ENCODE data around the gene VRK3.
"Not testable (repeated sequence)": the region's sequence is repeated elsewhere in the genome, so short reads cannot be mapped to it uniquely, and the experiment has no call there.

Gene VRK3

GRCh38 chr19:49958144-49958543 is 67.0 kb downstream of the VRK3 start:
- not testable (repeated sequence) for H3K4me3 ChIP-seq (ENCODE audit: low read depth, low read length)

- no peak overlapping the region for H3K4me3 ChIP-seq (ENCODE audit: low read depth, low read length)
Measured at GRCh38 chr19:49957262-49957915, 67.8 kb downstream of the VRK3 start.

GRCh38 chr19:49956115-49956495 is 69.1 kb downstream of the VRK3 start:
- H3K4me3 ChIP-seq (ENCODE audit: low read depth, low read length): no peak overlapping the region

- no peak overlapping the region for H3K4me3 ChIP-seq (ENCODE audit: low read depth, low read length)
Measured at GRCh38 chr19:49954933-49955332, 70.2 kb downstream of the VRK3 start.

GRCh38 chr19:49954092-49954829 is 70.9 kb downstream of the VRK3 start:
- no peak overlapping the region for H3K4me3 ChIP-seq (ENCODE audit: low read depth, low read length)

GRCh38 chr19:49953416-49953815 is 71.8 kb downstream of the VRK3 start:
- H3K4me3 ChIP-seq (ENCODE audit: low read depth, low read length): no peak overlapping the region

GRCh38 chr19:49952906-49953305 is 72.3 kb downstream of the VRK3 start:
- no peak overlapping the region for H3K4me3 ChIP-seq (ENCODE audit: low read depth, low read length)

GRCh38 chr19:49952479-49952836 is 72.7 kb downstream of the VRK3 start:
- H3K4me3 ChIP-seq (ENCODE audit: low read depth, low read length): no peak overlapping the region

GRCh38 chr19:49951806-49952478 is 73.2 kb downstream of the VRK3 start:
- H3K4me3 ChIP-seq (ENCODE audit: low read depth, low read length): no peak overlapping the region

GRCh38 chr19:49950956-49951526 is 74.1 kb downstream of the VRK3 start:
- H3K4me3 ChIP-seq (ENCODE audit: low read depth, low read length): no peak overlapping the region

GRCh38 chr19:49950590-49950948 is 74.6 kb downstream of the VRK3 start:
- H3K4me3 ChIP-seq (ENCODE audit: low read depth, low read length): no peak overlapping the region

- no peak overlapping the region for H3K4me3 ChIP-seq (ENCODE audit: low read depth, low read length)
Measured at GRCh38 chr19:49949742-49950589, 75.2 kb downstream of the VRK3 start.

- H3K4me3 ChIP-seq (ENCODE audit: low read depth, low read length): no peak overlapping the region
Measured at GRCh38 chr19:49946415-49946814, 78.8 kb downstream of the VRK3 start.

GRCh38 chr19:49944567-49944966 is 80.6 kb downstream of the VRK3 start:
- not testable (repeated sequence) for H3K4me3 ChIP-seq (ENCODE audit: low read depth, low read length)

GRCh38 chr19:49940482-49940791 is 84.7 kb downstream of the VRK3 start:
- H3K4me3 ChIP-seq (ENCODE audit: low read depth, low read length): no peak overlapping the region

- H3K4me3 ChIP-seq (ENCODE audit: low read depth, low read length): no peak overlapping the region
Measured at GRCh38 chr19:49939721-49940481, 85.3 kb downstream of the VRK3 start.

GRCh38 chr19:49938662-49939061 is 86.5 kb downstream of the VRK3 start:
- no peak overlapping the region for H3K4me3 ChIP-seq (ENCODE audit: low read depth, low read length)

GRCh38 chr19:49937750-49938381 is 87.3 kb downstream of the VRK3 start:
- H3K4me3 ChIP-seq (ENCODE audit: low read depth, low read length): no peak overlapping the region

GRCh38 chr19:49936549-49936948 is 88.6 kb downstream of the VRK3 start:
- H3K4me3 ChIP-seq (ENCODE audit: low read depth, low read length): no peak overlapping the region

- no peak overlapping the region for H3K4me3 ChIP-seq (ENCODE audit: low read depth, low read length)
Measured at GRCh38 chr19:49933643-49934042, 91.5 kb downstream of the VRK3 start.
